HG02798 (cell line): ENCODE measurements around the gene PNPLA6.

Experiments
- ATAC-seq: cut with Tn5 transposase; IDR thresholded peaks from one replicate; pipeline ENCODE4 v1.9.1; 2021; ENCODE audit warnings: mild to moderate bottlenecking; ENCODE audit not compliant: unreplicated experiment, poor library complexity

PNPLA6 gene

DNA sequence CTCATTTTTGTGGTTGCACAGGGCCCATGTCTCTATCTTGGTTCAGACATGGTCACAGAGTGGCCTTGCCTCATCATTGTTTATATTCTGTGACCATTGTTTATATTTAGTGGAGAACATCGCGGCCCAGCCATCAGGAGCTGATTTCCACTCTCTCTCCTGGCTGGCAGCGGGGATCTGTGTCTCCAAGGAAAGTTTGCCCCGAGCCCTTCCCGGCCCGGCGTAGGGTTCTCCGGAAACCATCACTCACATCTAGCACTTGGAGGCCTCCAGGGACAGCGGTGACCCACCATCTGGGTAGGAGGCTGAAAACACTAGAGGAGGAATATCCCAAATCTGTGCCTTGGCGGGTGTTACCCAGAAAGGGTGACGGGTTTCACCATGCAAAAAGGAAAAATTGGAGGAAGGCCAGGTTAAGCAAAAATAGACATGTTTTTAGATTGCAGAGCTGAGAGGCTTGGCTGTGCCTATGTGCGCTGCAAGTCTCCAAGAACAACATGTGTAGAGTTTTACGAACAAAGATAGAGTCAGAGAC, 20.3 kb upstream of the PNPLA6 start:
- no peak for ATAC-seq

GRCh38 chr19:7515645-7516151, 19.8 kb upstream of the PNPLA6 start, which contains the start of gene ZNF358:
ZNF358 (plus strand) TSS chr19:7516103; CDS start chr19:7519243, 3,140 bp downstream.
- no peak for ATAC-seq

GRCh38 chr19:7516333-7516732, 19.2 kb upstream of the PNPLA6 start:
- ATAC-seq: no peak

GRCh38 chr19:7516878-7517277, 18.6 kb upstream of the PNPLA6 start:
- no peak for ATAC-seq

DNA sequence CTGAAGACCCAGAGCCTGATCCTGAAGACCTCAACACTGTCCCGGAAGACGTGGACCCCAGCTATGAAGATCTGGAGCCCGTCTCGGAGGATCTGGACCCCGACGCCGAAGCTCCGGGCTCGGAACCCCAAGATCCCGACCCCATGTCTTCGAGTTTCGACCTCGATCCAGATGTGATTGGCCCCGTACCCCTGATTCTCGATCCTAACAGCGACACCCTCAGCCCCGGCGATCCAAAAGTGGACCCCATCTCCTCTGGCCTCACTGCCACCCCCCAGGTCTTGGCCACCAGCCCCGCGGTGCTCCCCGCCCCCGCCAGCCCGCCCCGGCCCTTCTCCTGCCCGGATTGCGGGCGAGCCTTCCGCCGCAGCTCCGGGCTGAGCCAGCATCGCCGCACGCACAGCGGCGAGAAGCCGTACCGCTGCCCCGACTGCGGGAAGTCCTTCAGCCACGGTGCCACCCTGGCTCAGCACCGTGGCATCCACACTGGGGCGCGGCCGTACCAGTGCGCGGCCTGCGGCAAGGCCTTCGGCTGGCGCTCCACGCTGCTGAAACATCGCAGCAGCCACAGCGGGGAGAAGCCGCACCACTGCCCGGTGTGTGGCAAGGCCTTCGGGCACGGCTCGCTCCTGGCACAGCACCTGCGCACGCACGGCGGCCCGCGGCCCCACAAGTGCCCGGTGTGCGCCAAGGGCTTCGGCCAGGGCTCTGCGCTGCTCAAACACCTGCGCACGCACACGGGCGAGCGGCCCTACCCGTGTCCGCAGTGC, 16.0 kb upstream of the PNPLA6 start:
- no peak for ATAC-seq

- ATAC-seq: no peak
Measured at GRCh38 chr19:7520131-7521051, 15.1 kb upstream of the PNPLA6 start.

DNA sequence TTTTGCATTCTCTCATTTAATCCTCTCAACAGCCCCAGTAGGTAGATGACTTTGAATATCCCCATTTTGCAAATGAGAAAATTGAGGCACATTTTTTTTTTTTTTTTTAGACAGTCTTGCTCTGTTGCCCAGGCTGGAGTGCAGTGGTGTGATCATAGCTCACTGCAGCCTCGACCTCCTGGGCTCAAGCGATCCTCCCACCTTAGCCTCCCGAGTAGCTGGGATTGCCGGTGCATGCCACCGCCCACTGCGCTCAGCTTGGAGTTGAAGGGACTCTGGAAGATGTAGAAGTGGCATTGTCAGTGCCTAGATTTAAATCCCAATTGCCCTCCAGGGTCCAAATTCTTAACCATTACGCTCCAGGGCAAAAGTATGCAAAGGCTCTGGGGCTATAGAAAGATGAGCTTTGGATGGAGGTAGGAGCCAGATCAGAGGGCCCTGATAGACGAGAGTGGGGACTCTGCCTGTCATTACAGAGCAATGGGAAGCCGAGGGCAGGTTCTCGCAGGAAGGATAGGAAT, 13.9 kb upstream of the PNPLA6 start:
- ATAC-seq: no peak

DNA sequence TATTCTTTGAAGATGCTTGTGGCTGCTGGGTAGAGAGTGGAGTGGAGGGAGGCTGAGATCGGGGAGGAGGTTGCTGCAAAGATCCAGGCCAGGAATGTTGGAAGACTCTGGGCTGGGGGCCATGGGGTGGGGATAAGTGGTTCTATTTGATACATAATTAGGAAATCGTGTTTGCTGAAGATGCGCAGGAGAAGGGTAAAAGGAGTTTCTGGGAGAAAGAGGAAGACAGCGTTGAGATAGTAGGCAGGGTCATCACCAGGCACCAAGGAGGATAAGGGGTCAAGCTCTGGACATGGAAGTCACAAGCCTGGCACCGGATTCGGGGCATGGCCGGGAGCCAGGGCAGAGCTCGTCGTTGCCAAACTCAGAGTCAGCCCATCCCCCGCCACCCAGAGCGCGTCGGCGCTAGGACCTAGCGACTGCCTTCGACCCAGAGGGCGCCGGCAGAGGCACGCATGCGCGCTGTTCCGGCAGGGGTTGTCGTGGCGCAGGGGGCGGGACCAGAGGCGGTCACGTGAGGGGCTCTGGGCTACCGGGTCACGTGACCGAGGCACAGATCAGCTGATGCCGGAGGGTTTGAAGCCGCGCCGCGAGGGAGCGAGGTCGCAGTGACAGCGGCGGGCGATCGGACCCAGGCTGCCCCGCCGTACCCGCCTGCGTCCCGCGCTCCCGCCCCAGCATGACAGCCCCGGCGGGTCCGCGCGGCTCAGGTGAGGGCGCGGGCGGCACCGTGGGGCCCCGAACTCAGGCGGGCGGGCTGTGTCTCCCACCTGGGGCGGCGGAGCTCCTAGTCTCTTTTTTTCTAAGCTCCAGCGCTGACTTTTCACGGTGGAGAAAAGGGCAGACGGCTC, 13.2 kb upstream of the PNPLA6 start, which contains the start of gene MCOLN1:
Gene MCOLN1, plus strand, starts transcription at position 553 of the 851 bp plus-strand sequence. Its CDS starts 127 bp downstream, at position 680.
- peak; percentile 93 for ATAC-seq

DNA sequence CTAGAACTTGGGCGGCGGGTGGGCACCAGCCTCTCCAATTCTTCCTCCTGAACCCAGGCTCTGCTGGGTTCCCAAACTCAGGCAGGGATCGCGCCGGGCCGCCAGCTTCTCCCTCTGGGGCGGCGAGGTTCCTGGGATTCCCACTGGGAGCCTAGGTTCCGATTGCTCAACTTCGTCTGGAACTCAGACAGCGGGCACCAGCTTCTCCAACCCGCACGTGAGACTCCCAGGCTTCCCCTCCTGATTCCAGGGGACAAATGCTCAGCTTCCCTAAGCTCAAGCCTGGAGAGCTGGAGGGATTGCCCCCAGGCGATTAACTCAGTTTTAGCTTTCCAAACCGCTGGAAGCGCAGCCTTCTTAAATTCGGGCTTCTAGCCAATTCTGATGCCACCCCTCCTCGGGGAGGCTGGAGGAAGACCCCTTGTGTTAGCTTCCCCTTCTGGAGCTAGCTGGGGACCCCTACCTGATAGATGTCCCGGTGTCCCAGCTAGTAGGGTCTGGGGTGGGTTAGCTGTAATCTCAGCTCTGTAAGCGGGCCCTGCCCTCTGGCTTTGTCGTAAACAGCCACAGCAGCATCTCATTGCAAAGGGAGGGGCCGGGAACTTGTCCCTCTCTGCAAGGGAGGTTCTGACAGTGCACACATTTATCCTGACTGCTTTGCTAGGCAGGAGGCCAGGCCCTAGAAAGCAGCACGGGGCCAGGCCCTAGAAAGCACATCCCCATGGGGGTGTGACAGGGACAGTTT, 12.4 kb upstream of the PNPLA6 start:
- peak; percentile 5 for ATAC-seq

DNA sequence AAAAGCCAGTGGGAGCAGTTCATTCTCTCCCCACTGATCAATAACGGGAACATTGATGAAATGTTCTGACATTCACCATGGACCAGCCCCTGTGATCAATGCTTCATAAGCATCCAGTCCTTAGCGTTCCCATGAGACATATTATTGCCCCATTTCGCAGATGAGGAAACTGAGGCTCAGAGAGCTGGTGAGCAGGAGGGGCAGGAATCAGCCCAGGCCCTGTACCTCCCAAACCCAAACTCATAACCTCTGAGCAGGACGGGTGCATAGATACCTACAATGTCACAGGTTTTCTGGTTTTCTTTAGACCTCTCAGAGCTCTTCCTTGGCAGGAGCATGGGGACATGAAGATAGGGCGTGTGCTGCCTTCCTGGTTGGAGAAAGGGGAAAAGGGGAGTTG, 11.0 kb upstream of the PNPLA6 start:
- no peak for ATAC-seq

DNA sequence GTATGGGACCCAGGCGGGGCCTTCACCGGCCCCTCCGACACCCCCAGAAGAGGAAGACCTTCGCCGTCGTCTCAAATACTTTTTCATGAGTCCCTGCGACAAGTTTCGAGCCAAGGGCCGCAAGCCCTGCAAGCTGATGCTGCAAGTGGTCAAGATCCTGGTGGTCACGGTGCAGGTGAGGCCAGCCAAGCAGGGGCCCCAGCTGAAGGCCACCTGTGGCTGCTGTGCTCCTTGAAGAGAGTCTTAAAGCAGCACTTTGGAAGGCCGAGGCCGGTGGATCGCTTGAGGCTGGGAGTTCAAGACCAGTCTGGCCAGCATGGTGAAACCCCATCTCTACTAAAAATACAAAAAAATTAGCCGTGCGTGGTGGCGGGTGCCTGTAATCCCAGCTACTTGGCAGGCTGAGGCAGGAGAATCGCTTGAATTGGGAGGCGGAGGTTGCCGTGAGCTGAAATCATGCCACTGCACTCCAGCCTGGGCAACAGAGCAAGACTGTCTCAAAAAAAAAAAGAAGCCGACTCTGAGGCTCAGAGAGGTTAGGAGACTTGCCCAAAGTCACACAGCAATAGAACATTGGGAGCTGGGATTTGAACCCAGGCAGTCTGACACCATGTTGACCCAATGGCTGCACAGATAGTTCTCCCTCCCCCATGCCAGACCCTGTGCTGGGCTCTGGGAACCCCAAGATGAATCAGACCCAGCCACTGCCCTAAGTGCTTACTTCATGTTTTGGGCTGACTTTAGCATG, 10.4 kb upstream of the PNPLA6 start:
- no peak for ATAC-seq

GRCh38 chr19:7526059-7526929, 9.2 kb upstream of the PNPLA6 start:
- ATAC-seq: no peak

DNA sequence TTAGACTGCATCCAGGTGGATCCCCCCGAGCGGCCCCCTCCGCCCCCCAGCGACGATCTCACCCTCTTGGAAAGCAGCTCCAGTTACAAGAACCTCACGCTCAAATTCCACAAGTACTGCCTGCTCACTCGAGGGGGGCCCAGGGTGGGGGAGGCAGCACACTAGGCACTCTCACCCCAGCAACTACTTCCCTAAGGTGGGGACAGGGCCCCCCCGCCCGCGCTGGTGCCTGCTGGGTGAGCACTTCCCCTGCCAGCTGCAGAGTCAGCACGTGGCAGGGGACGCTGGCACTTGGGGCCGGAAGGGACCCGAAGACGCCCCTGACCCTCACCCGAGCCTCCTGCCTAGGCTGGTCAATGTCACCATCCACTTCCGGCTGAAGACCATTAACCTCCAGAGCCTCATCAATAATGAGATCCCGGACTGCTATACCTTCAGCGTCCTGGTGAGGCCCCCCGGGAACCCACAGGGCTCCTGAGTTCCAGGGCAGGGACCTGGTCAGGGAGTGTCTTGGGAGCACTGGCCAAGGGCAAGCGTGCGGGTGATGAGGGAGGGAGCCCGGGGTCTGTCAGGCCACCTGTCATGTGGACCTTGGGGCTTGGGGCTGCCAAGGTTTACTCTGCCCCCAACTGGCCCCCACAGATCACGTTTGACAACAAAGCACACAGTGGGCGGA, 7.9 kb upstream of the PNPLA6 start:
- no peak for ATAC-seq

DNA sequence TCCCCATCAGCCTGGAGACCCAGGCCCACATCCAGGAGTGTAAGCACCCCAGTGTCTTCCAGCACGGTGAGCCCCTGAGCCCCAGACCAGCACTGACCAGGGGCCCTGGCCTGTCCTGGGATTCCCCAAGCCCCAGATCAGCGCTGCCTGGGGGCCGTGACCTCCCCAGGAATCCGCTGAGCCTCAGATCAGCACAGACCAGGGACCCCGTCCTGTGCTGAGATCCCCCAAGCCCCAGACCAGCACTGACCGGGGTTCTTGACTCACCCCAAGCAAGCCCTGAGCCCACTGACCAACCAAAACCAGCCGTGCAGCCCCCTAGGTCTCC, 7.4 kb upstream of the PNPLA6 start:
- ATAC-seq: no peak

DNA sequence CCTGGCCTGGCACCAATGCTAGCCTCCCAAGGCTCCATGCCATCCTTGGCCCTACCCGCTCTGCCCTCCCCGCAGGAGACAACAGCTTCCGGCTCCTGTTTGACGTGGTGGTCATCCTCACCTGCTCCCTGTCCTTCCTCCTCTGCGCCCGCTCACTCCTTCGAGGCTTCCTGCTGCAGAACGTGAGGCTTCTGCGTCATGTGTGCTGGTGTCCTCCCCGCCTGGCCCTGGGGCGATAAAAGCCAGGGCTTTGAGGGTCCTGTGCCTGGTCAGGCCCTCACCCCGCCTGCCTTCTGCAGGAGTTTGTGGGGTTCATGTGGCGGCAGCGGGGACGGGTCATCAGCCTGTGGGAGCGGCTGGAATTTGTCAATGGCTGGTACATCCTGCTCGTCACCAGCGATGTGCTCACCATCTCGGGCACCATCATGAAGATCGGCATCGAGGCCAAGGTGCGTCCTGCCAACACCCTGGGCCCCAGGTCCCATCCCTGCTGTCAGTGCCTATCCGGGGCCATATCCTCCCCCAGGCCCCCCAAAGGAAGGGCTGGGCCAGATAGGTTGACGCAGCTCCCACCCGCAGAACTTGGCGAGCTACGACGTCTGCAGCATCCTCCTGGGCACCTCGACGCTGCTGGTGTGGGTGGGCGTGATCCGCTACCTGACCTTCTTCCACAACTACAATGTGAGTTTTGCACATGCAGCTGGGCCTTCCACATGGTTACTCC, 6.8 kb upstream of the PNPLA6 start:
- no peak for ATAC-seq

- no peak for ATAC-seq
Measured at GRCh38 chr19:7529246-7529600, 6.3 kb upstream of the PNPLA6 start.
